NCI-H2081 treated with DMSO at 0.1 percent for 48 hours (cell line): Measurements from ENCODE around the gene CHCT1.
A peak's percentile ranks its signal among the peaks of the same experiment; 100 is the strongest.
"Not testable (repeated sequence)": the region's sequence is repeated elsewhere in the genome, so short reads cannot be mapped to it uniquely, and the experiment has no call there.

ENCODE experiments used
- DNase-seq: peaks from one replicate; lab custom pipeline; 2025; lab: John Stamatoyannopoulos, UW

The CHCT1 gene

DNA sequence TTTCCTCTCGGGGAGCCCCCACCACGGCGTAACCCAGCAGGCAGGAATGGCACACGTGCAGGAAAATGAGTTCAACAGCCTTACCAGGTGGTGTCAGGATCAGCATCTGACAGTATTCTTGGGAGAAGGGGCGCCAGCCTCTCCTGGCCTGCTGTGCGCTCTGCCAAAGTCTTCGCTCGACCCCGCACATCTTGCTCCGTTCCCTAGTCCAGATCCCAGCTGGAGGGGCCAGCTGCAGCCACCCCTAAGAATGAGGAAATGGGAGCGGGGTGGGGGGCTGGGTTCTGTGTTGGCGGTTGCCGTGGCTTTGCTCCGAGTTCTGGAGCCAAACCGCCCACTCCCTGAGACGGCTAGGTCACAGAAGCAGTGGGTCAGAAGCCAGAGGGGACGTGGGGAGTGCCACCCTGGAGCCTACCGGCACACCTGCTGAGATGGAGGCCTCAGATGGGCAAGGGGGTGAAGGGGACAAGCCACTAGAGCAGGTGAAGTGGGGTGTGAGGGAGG, at the start of gene CHCT1:
Gene CHCT1, plus strand, starts transcription at position 328 of the 504 bp plus-strand sequence. Its CDS starts 104 bp downstream, at position 432.
- no peak for DNase-seq

DNA sequence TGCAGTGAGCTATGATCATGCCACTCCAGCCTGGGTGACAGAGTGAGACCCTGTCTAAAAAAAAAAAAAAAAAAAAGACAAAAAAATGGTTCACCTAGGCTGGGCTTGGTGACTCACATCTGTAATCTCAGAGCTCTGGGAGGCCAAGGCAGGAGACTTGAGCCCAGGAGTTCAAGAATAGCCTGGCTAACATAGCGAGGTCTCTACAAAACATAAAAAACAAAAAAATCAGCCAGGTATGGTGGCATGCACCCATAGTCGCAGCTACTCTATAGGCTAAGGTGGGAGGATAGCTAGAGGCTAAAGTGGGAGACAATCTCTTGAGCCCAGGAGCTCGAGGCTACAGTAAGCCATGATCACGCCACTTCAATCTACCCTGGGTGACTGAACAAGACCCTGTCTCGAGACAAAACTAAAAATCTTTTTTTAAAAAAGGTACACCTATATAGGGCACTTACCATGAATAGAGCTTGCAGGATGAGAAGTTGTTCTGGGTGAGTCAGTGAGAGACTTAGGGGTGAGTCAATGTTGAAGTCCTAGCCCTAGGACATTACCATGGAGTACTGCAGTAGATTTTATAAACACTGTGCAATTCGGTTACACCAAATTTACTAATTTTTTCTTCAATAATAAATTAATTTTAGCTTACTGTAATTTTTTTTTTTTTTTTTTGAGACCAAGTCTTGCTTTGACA, 49.4 kb upstream of the CHCT1 start:
- DNase-seq = no peak

DNA sequence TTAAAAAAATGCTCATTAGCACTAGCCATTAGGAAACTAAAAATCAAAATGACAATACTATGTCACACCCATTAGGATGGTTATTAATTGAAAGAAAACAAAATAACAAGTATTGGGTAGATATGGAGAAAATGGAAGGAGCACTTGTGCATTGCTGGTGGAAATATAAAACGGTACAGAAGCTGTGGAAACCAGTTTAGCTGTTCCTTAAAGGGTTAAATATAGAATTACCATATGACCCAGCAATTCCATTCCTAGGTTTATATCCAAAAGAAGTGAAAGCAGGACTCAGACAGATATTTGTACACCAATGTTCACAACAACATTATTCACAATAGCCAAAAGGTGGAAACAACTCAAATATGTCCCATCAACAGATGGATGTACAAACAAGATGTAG, 44.1 kb upstream of the CHCT1 start:
- not testable (repeated sequence) for DNase-seq

GRCh38 chr17:60379461-60379860, 42.8 kb upstream of the CHCT1 start:
- not testable (repeated sequence) for DNase-seq

GRCh38 chr17:60381958-60382357, 40.3 kb upstream of the CHCT1 start:
- DNase-seq = no peak

DNA sequence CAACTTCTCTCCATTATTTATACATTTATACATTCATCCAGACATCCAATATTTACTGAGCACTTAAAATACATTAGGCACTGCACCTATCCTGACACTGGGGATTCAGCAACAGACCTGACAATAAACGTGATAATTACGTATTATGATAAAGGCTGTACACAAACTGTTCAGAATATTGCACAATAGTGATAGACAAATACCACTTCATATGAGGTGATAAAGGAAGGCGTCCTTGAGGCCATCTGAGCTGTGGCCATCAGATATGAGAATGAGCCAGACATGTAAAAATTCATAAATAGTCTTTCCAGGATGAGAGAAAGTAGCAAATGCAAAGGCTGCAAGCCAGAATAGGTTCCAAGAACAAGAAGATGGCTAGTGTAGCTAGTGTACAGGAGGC, 38.9 kb upstream of the CHCT1 start:
- no peak for DNase-seq

DNA sequence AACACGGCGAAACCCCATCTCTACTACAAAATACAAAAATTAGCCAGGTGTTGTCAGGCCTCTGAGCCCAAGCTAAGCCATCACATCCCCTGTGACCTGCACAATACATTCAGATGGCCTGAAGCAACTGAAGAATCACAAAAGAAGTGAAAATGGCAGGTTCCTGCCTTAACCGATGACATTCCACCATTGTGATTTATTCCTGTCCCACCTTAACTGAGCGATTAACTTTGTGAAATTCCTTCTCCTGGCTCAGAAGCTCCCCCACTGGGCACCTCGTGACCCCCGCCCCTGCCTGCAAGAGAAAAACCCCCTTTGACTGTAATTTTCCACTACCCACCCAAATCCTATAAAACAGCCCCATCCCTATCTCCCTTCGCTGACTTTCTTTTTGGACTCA, 37.4 kb upstream of the CHCT1 start:
- DNase-seq = not testable (repeated sequence)

DNA sequence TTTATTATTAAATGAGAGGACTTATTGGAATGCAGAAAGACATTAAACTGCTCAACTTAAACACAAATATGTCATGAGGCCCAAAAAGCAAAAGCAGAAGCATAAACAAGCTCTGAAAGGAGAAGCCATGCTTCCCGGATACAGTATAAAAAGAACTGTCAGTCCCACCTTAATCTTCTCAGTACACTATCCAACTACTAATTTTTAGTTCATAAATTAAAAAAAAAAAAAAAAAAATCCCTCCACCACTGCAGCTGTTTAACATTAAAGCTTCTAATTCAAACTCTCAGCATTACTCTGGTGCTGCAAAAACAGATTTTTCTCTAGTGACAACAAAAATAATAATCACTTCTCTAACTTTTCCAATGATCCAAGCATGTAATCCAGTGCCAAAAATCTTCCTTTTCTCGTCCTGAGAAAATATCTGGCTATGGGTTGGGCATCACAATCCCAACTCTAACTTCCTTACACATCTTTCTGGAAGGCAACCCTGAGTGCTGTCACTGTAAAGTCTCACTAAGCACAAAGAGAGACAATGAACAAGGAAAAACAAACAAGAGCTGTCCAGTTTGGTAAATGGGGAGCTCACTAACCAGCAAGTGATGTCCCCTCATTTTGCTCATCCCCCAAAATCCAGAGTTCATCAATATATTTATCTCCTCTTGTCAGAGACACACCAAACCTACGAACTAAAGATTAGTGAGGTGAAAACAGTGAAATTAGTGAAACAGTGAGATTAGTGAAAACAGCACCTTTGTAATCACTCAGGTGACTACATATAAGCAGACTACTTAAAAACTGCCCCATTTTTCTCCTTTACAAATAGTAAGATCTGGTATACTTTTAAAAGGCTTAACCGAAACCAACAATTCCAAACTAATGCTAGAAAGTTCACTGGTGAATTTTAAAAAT, 35.9 kb upstream of the CHCT1 start:
- no peak for DNase-seq

DNA sequence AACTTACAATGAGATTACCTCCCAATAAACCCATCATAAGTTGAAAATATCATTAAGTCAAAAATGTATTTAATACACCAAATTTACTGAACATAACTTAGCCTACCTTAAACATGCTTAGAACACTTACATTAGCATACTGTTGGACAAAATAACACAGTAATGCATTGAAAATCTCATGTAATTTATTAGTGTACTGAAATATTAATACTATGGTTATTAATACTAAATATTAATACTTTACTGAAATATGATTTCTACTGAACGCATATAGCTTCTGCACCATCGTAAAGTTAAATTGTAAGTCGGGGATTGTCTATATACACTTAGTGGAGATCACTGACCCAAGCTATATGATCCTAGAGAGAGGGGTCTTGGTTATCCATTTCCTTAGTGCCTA, 34.6 kb upstream of the CHCT1 start:
- DNase-seq = no peak

- DNase-seq = no peak
These were observed 33.5 kb upstream of the CHCT1 start for GRCh38 chr17:60388742-60389141.

DNA sequence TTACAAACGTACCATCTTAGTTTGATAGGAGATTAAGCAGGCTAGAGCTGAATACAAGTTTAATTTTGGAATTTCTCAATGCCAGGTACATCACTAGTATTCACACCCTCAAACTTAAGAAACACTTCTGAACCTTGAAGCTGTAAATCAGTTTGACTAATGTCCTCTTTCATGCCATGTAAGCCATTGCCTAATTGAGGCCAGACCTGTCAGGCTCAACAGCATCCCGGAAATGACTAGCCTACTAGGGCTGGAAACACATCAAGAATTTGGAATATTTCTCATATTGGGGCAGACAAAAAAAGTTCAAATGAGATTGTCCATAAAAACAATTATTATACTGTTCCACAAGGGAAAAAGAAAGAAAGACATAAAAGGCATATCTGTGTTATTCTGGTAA, 32.1 kb upstream of the CHCT1 start:
- DNase-seq = no peak

DNA sequence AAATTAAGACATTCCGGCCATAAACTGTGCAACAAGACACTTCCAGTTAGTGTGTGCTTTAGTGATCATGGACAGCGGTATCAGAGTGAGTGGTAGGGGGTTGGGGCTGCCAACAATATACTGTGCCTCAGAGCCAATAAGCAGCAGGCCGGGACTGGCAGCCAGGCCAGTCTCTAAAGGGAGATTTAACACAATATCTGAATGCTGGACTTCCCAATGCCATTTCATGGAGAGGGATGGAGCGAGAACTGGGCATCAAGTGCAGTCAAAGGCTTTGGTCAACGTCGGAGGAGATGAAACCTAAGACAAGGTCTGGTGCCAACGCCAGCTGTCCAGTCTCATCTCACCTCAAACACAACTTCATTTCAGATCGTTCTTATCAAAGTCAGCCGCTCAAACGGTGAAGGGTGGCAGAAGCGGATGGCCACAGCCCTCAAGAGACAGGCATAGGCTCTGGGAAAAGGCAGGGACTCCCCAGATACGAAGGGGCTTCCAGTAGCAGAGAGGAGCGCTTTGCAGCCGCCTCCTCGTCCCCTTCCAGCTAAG, 31.3 kb upstream of the CHCT1 start:
- no peak for DNase-seq

- DNase-seq = no peak
These were observed 30.7 kb upstream of the CHCT1 start for GRCh38 chr17:60391471-60392041.

GRCh38 chr17:60392042-60392844, 30.0 kb upstream of the CHCT1 start, which contains the start of gene USP32:
USP32 (minus strand) TSS chr17:60392133; CDS start chr17:60391939, 194 bp downstream.
- DNase-seq = peak; percentile 94

GRCh38 chr17:60392845-60393702, 29.2 kb upstream of the CHCT1 start:
- DNase-seq = peak; percentile 53

- no peak for DNase-seq
These were observed 28.2 kb upstream of the CHCT1 start for GRCh38 chr17:60393840-60394723.

GRCh38 chr17:60395508-60396065, 26.7 kb upstream of the CHCT1 start:
- DNase-seq = no peak

GRCh38 chr17:60396412-60396811, 25.9 kb upstream of the CHCT1 start:
- DNase-seq = no peak
